GM23338 (cell line): ENCODE results near the gene TECR.
A peak's percentile ranks its signal among the peaks of the same experiment; 100 is the strongest.

ENCODE experiments used
- EZH2 ChIP-seq: fragments of 200-600 bp; sonication (generic); IDR thresholded peaks from one replicate; pipeline ENCODE4 v1.8.0; 2017; ENCODE audit warnings: antibody characterized with exemption, mild to moderate bottlenecking, low read depth; ENCODE audit not compliant: unreplicated experiment
- JUNB ChIP-seq: IDR thresholded peaks from one replicate; pipeline ENCODE4 v1.6.1; 2016; ENCODE audit warnings: antibody characterized with exemption; ENCODE audit not compliant: unreplicated experiment
- POLR2AphosphoS5 ChIP-seq: IDR thresholded peaks from 2 replicates; pipeline ENCODE4 v1.6.1; 2016; ENCODE audit warnings: antibody characterized with exemption, low read depth
- REST ChIP-seq: IDR thresholded peaks from one replicate; pipeline ENCODE4 v1.6.1; 2018; ENCODE audit warnings: antibody characterized with exemption; ENCODE audit not compliant: unreplicated experiment
- TF ChIP-seq, protein P1 (sequence below), 2 experiments: fragments of 200-600 bp in 1 of 2; sonication (generic) in 1 of 2; conservative IDR thresholded peaks; 2 replicates each; pipeline versions ENCODE4 v1.5.1 to v1.6.1; 2016 to 2017; ENCODE audit warnings: antibody characterized with exemption in 2 of 2, low read depth in 2 of 2, mild to moderate bottlenecking in 2 of 2, moderate library complexity in 1 of 2

DNA sequence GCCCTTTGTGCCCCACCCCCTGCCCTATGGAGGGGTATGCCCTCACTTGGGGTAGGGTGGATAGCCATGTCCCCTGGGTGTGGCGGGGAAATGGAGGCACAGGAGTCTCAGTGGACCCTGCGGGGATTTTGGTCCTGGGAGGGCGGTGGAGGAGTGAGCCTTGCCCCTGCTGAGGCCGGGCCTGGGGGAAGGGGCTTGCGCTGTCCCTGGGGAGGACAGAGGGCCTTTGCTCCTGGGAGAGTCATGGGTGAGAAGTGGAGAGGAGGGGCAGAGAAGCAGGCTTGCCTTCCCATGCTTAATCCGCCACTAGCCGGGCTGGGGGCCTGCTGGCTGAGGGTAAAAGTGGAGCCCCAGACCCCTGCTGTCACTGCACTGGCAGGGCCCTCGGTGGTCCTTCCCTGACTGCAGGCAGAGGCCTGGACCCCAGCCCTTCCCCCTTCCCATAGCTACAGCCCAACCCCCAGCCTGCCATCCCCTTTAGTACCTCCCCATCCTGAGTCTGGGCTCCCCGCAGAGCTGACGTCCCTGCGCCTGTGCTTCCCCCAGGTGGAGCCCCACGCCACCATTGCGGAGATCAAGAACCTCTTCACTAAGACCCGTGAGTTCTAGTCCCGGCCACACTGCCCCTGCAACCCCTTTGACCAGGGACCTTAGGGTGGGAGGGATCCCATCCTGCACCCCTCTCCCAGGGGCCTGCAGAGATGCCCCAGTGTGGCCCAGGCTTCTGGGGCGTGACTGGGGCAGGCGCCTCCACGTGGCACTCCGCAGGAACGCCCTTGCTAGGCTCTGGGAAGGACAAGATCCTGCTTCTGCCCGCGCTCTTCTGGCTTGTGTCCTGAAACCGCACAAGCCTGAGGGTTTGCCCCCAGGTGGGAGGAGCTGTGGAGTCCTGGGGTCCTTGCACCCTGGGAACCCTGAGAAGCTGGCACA lies 33.5 kb downstream of the TECR start:
- no peak for TF ChIP-seq EZH2
- TF ChIP-seq, protein P1, sequence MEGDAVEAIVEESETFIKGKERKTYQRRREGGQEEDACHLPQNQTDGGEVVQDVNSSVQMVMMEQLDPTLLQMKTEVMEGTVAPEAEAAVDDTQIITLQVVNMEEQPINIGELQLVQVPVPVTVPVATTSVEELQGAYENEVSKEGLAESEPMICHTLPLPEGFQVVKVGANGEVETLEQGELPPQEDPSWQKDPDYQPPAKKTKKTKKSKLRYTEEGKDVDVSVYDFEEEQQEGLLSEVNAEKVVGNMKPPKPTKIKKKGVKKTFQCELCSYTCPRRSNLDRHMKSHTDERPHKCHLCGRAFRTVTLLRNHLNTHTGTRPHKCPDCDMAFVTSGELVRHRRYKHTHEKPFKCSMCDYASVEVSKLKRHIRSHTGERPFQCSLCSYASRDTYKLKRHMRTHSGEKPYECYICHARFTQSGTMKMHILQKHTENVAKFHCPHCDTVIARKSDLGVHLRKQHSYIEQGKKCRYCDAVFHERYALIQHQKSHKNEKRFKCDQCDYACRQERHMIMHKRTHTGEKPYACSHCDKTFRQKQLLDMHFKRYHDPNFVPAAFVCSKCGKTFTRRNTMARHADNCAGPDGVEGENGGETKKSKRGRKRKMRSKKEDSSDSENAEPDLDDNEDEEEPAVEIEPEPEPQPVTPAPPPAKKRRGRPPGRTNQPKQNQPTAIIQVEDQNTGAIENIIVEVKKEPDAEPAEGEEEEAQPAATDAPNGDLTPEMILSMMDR (conservative IDR thresholded peaks at IDR 0.05; ENCODE audit: low read depth in 2 of 2): peak in 1 of 2 experiments; percentile 20; a peak in 2 of 4 replicates
- TF ChIP-seq POLR2AphosphoS5: no peak
- no peak for TF ChIP-seq JUNB
- TF ChIP-seq REST: no peak
